Measurements from ENCODE around the gene CANX. TPM values are rescaled to one million over a fixed set of nuclear protein-coding genes. Genes with fewer than 3 reads are reported as not detected.

Gene CANX
- total and polyA plus RNA-seq, 2 donors (not counting 3 experiments of a cell fraction or from before 2014, with no cell fraction given): 193 to 986 TPM

GRCh38 chr5:179734536-179735164, 35.9 kb downstream of the CANX start:
- Histone ChIP-seq H3K9me1 (replicated peaks; ENCODE audit: control insufficient read depth, extremely low read depth, insufficient read depth, low read length) (no peaks in the 10 kb centered on the region), H3K79me2 (ENCODE audit: control insufficient read depth, insufficient read depth, low read length) (peaks cover 68% of the 10 kb centered on the region), H3K36me3 (ENCODE audit: control insufficient read depth in 2 of 2, extremely low read depth in 1 of 2, insufficient read depth in 2 of 2, low read length in 2 of 2) (peaks cover 6 to 13% of the 10 kb centered on the region in 2 experiments), H3K9ac (replicated peaks; ENCODE audit: extremely low read depth, insufficient read depth, low read length) (no peak overlapping the region), H3K27ac (ENCODE audit: insufficient read depth, low read depth, low read length) (no peak overlapping the region), H3K4me3 (replicated peaks in 1 of 3; ENCODE audit: insufficient read depth in 1 of 3, low read depth in 1 of 3, low read length in 3 of 3) (peak overlapping the region in 2 of 3 experiments; percentile 64 to 92), H2AFZ (ENCODE audit: low read depth, low read length) (no peak overlapping the region), H3K9me3 (replicated peaks; ENCODE audit: control insufficient read depth, insufficient read depth, low read length) (no peaks in the 10 kb centered on the region), H4K20me1 (replicated peaks; ENCODE audit: control insufficient read depth, extremely low read depth, insufficient read depth, low read length) (peaks cover 4% of the 10 kb centered on the region), H3K4me1 (ENCODE audit: control insufficient read depth, extremely low read depth, insufficient read depth, low read length) (peaks cover 28% of the 10 kb centered on the region), H3K27me3 (ENCODE audit: control insufficient read depth in 2 of 2, insufficient read depth in 2 of 2, low read length in 2 of 2) (no peaks in the 10 kb centered on the region), H3K4me2 (ENCODE audit: insufficient read depth, low read length) (peak overlapping the region; percentile 96)
- dilution Hi-C loops (cut with MboI; ENCODE audit: extremely low pct_ligation_motif_present, low sequenced_read_pairs) (no loop called here), intact Hi-C loops (cut with micrococcal nuclease) (loop anchor here (5.0 kb wide), 1 partner anchor 112 kb away; the partner anchor contains the start of gene HNRNPH1)
- no peak for TF ChIP-seq POLR2A (IDR thresholded peaks at IDR 0.05; ENCODE audit: low read depth, low read length)
- TF ChIP-seq FOS (IDR thresholded peaks at IDR 0.05; ENCODE audit: borderline replicate concordance, insufficient read depth, low read length): no peak
- no peak for TF ChIP-seq JUN (IDR thresholded peaks at IDR 0.05; ENCODE audit: borderline replicate concordance, insufficient read depth, insufficient read length, low read depth)
- no peak for TF ChIP-seq GATA2 (IDR thresholded peaks at IDR 0.05; ENCODE audit: insufficient read depth, insufficient read length, low read depth, low read length)
- DNase-seq (ENCODE audit: low read depth, low spot score) (no peak), FAIRE-seq (no peak)
- POLR2A ChIA-PET: no interaction called here
- no TSS peak for BruUV-seq (replicated peaks)
- CTCF ChIA-PET: no interaction called here

- BruUV-seq (replicated peaks): no TSS peak
- peaks cover 91% of the 10 kb centered on the region for H3K79me2 ChIP-seq (ENCODE audit: control insufficient read depth, insufficient read depth, low read length)
- dilution Hi-C loops (cut with MboI; ENCODE audit: extremely low pct_ligation_motif_present, low sequenced_read_pairs): no loop called here
- no peak overlapping the region for H3K9ac ChIP-seq (replicated peaks; ENCODE audit: extremely low read depth, insufficient read depth, low read length)
- H4K20me1 ChIP-seq (replicated peaks; ENCODE audit: control insufficient read depth, extremely low read depth, insufficient read depth, low read length): peaks cover 2% of the 10 kb centered on the region
- H3K4me3 ChIP-seq (replicated peaks in 1 of 3; ENCODE audit: insufficient read depth in 1 of 3, low read depth in 1 of 3, low read length in 3 of 3): no peak overlapping the region
- intact Hi-C loops (cut with micrococcal nuclease): loop anchor here (1.0 kb wide), 1 partner anchor 30 kb away; no protein-coding TSS in a partner anchor
- H3K9me1 ChIP-seq (replicated peaks; ENCODE audit: control insufficient read depth, extremely low read depth, insufficient read depth, low read length): no peaks in the 10 kb centered on the region
- no peak overlapping the region for H2AFZ ChIP-seq (ENCODE audit: low read depth, low read length)
- no peaks in the 10 kb centered on the region for H3K36me3 ChIP-seq (ENCODE audit: control insufficient read depth in 2 of 2, extremely low read depth in 1 of 2, insufficient read depth in 2 of 2, low read length in 2 of 2)
- TF ChIP-seq MAX (IDR thresholded peaks at IDR 0.05; ENCODE audit: insufficient read depth, insufficient read length) (no peak), CTCF (IDR thresholded peaks at IDR 0.05; ENCODE audit: extremely low read depth in 1 of 2, insufficient read depth in 1 of 2, low read depth in 1 of 2, low read length in 2 of 2) (no peak), POLR2AphosphoS5 (IDR thresholded peaks at IDR 0.05; ENCODE audit: insufficient read depth, low read depth, low read length) (no peak), JUN (IDR thresholded peaks at IDR 0.05; ENCODE audit: borderline replicate concordance, insufficient read depth, insufficient read length, low read depth) (no peak), FOS (IDR thresholded peaks at IDR 0.05; ENCODE audit: borderline replicate concordance, insufficient read depth, low read length) (no peak), GATA2 (IDR thresholded peaks at IDR 0.05; ENCODE audit: insufficient read depth, insufficient read length, low read depth, low read length) (no peak), EZH2 (IDR thresholded peaks at IDR 0.05; ENCODE audit: borderline replicate concordance, low read depth, low read length, severe bottlenecking) (no peak), MYC (IDR thresholded peaks at IDR 0.05; ENCODE audit: low read depth, low read length) (no peak), POLR2A (IDR thresholded peaks at IDR 0.05; ENCODE audit: low read depth, low read length) (no peak)
- H3K27me3 ChIP-seq (ENCODE audit: control insufficient read depth in 2 of 2, insufficient read depth in 2 of 2, low read length in 2 of 2): no peaks in the 10 kb centered on the region
- FAIRE-seq: no peak
- CTCF ChIA-PET: interaction anchor here (1.2 to 2.1 kb wide), 4 partner anchors 17 to 236 kb away, joined by 3 to 11 read pairs (median 3); no protein-coding TSS in a partner anchor
- peaks cover 13% of the 10 kb centered on the region for H3K4me1 ChIP-seq (ENCODE audit: control insufficient read depth, extremely low read depth, insufficient read depth, low read length)
- H3K4me2 ChIP-seq (ENCODE audit: insufficient read depth, low read length): no peak overlapping the region
- H3K27ac ChIP-seq (ENCODE audit: insufficient read depth, low read depth, low read length): no peak overlapping the region
- DNase-seq (ENCODE audit: low read depth, low spot score): no peak
- H3K9me3 ChIP-seq (replicated peaks; ENCODE audit: control insufficient read depth, insufficient read depth, low read length): no peaks in the 10 kb centered on the region
- POLR2A ChIA-PET: interaction anchor here (0.5 kb wide), 1 partner anchor 113 kb away, joined by 5 read pairs; no protein-coding TSS in a partner anchor
Observed at GRCh38 chr5:179738742-179739141, 40.0 kb downstream of the CANX start.

Measured in endothelial cell of umbilical vein (primary cell).